Urothelium cell line (cell line): Measurements from ENCODE around the gene SEL1L2.
A peak's percentile ranks its signal among the peaks of the same experiment; 100 is the strongest.

ENCODE experiments used
- DNase-seq: peaks from one replicate; pipeline ENCODE4 v3.0.0; 2011; ENCODE audit warnings: low spot score, mixed read lengths
- FAIRE-seq: peaks from 2 replicates; lab custom pipeline; 2011; peaks lifted over from hg19 to GRCh38; lab: Jason Lieb, UNC

Gene SEL1L2

DNA sequence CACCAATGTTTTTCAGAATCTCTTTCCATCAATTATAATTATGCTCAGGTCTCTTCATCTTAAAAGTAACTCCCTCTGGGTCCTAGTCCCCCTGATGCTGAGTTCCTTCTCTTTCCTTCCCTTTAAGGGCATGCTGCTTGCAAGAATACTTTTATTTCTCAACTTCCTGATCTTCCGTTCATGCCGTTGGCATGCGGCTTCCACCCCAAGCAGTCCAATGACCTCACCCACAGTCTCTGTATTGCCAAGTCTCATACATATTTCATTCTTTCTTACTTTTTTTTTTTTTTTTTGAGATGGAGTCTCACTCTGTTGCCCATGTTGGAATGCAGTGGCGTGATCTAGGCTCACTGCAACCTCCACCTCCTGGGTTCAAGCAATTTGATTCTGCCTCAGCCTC, 122.1 kb downstream of the SEL1L2 start:
- DNase-seq, result peak; percentile 51

DNA sequence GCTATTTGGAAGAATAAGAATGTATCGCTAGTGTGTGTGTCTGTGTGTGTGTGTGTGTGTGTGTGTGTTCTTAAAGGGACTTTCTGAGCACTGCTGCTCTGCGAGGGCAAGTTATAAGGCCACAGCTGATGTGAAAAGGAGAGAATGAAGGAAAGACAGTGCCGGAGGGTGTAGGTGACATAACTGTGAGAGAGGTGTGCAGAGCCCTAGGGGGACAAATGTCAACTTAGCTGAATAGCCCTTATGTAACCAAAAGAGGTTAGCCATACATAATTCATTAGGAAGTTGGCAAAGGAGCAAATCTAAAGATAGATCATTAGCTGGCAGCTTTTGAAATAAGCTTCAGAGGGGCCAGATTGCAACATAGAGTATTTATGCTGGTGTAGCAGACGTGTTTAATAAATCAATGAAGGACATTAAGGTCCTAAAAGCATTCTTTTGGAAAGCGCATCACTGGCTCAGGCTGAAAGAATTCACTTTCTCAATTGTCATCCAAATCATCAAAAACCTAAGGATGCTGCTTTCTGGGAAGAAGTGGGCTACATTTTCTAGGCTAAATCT, 124.5 kb downstream of the SEL1L2 start:
- DNase-seq, result no peak

More for the DNA sequence above, 122.1 kb downstream of the SEL1L2 start:
- no peak for FAIRE-seq

DNA sequence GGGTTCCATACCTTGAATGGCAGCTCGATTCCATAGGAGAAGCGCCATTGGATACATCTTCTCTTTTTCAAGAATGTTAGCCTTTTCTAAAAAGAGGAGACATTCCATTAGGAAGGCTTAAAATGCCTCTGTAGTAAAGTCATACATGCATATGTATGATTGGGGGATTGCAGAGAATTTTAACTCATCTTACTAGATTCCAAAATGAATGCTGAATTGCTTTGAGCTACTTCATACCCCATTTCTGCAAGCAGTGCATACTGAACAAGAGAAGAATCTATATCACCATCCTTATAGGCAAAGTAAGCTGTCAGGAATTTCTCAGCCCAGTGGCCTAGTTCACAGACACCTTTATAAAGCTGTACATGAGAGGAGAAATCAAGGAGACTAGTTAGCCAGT, 125.3 kb downstream of the SEL1L2 start:
- DNase-seq (no peak), FAIRE-seq (no peak)

More for the DNA sequence above, 124.5 kb downstream of the SEL1L2 start:
- no peak for FAIRE-seq

DNA sequence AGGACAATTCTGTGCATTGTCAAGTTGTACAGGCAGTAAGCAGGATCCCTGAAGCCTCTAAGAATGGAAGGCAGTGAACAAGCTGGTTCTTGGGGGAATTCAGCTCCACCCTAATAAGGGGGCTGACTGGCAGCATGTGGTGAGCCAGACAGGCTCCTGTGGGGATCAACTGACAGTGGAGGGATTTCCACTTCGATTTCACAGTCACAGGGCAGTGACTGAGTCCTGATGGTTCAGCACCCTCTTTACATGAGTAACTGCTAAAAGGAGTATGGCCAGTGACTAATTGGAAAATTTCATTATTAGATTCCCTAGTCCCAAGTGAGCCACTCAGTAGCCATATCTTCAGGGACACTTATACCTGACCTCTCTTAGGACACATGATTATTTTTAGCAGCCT, 127.2 kb downstream of the SEL1L2 start:
- FAIRE-seq (no peak), DNase-seq (no peak)

DNA sequence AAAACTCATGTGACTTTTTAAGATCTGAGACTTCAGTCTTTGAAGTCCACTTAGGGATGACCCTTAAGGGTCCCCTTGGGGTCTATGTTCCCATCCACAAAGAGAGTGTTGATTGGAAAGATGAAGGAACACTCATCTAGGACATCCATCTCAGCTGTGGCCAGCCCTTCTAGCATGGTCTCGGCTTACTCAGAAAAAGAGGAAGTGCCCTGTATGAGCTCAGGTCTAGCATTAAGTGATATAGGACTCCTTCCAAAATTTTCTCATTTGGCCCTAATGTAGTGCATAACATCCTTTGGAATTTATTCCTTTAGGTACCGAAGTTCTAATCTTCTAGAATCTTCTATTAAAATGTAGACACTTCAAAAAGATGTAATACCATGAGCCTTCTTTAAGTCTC, 128.2 kb downstream of the SEL1L2 start:
- DNase-seq, result no peak
- no peak for FAIRE-seq

DNA sequence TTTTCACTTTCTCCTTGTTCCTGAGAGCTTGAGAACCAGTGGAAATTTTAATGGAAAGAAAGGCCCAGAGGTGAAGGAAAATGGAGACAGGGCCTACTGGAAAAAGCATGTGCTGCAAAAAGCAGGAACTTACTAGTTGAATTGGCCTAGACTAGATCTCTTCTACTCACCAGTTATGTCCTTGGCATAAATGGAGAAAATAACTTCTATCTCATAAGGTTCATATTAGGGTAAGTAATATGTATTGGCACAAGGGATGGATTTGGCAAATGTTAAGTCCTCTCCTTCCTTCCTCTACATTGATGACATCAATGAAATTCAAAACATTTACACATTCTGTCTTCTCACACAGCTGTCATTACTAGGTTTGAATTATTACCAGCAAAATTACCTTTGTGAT, 131.5 kb downstream of the SEL1L2 start:
- FAIRE-seq (no peak), DNase-seq (no peak)

DNA sequence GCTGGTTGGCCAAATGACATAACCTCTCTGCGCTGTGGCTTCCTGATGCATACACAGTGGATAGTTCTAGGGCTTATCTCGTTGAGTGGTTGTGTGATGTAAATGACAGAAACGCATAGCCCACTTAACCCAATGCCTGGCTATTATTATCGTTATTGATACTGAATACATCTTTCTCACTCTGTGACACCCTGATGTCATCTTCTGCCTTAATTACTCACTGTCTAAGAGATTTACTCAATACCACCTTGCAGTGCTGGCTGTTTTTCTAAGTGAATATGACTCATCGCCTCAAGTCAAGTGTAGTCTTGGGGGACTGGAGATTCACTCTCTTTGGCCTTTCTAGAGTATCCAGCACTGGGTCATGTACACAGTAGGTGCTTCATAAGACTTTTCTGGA, 132.0 kb downstream of the SEL1L2 start:
- FAIRE-seq (no peak), DNase-seq (no peak)

DNA sequence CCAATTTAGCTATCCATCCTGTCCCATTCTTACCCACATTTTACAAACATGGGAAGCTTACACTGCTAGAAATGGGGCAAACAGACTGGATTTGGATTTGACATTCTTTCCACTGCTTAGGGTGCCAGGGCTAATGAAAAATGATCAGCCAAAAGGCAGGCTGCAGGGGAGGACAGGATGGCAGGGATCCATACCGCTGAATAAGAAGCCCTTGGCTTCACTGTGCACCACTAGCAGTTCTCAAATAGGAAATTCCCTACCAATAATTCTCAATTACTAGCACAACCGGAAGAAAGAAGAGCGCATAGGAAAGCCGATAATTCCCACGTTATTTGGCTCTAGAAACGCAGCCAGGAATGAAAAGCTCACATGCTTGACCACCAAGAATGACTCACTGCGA, 132.5 kb downstream of the SEL1L2 start:
- DNase-seq (no peak), FAIRE-seq (no peak)

DNA sequence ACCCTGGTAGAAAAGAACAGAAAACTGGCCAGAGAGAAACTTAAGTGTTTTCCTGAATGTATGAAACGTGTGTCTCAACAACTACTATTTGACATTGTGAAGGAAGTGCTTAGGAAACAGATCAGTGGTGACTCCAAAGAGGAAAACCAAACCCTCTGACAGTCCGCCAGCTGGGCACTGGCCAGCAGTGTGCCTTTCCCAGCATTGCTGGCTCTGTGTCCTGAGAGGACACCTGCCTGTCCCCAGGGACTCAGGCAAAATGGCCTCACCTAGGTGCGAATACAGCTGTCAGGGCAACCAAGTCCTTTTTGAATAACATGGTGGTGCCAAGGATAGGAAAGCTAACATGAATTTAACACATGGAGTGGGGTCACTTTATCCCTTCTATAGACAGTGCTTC, 133.1 kb downstream of the SEL1L2 start:
- FAIRE-seq (no peak), DNase-seq (no peak)

DNA sequence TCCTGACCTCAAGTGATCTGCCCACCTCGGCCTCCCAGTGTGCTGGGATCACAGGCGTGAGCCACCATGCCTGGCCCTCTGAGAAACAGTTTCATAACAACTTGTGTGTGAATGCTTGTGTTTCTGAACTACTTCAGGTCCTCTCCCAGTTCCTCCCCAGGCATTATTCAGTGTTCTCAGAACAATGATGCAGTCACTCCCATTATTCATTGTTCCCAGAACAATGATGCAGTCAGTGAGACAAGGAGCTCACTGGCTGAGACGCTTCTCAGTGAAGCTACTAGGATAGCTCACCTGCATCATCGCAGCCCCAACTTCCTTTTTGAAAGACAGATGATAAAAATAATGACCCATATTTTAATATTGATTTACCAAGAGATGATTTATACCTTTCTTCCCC, 134.1 kb downstream of the SEL1L2 start:
- DNase-seq, result no peak
- no peak for FAIRE-seq

DNA sequence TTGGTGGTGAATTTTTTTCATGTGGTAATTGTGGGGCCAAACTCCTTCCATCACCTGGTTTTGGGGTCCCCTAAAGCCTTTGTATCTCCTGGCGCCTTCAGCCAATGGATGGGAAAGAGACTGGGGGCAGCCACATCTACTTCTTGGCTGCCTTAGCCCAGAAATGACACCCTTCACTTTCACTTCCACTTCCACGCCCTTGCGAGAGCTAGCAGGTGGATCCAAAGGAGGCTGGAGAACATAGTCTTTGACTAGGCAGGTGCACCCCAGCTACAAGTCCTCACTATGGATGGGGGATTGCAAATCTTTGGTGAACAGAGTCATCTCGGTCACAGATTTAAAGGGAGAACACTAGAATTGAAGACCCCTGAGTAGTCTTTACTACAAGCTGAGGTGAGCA, 134.8 kb downstream of the SEL1L2 start:
- FAIRE-seq (no peak), DNase-seq (no peak)

DNA sequence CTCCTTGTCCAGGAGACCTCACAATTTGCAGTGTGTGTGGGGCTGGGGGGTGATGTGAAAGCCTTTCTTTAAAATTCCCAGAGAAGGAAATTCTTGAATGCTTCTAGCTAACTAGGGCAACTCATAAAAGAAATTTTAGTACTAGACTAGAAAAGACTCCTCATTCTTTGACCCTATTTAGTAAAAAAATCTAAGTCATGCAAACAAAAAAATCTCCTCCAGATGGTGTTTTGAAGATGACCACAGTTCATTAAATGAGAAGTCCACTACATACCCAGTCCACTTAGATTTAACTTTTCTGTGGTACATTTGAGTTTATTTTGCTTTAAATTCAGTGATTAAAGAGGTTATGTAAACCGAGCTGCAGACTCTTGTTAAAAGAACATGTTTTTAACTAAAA, 138.1 kb downstream of the SEL1L2 start:
- DNase-seq, result no peak
- no peak for FAIRE-seq

DNA sequence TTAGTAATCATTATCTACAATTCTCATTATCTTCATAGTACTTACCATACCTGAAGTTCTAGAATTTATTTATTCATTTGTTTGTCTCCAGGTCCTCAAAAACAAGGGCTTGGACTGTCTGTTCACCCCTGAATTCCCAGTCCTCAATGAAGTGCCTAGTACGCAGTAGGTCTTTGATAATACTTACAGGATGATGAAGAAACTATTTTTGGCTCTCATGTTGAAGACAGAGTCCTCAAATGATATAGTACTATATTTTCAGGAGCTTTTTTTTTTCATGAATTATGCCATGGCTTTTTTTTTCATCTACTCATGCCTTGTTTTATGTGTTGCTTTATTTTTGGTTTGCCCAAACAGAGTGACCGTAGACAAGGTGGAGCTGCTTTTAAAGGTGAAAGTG, 139.1 kb downstream of the SEL1L2 start:
- FAIRE-seq (no peak), DNase-seq (no peak)

DNA sequence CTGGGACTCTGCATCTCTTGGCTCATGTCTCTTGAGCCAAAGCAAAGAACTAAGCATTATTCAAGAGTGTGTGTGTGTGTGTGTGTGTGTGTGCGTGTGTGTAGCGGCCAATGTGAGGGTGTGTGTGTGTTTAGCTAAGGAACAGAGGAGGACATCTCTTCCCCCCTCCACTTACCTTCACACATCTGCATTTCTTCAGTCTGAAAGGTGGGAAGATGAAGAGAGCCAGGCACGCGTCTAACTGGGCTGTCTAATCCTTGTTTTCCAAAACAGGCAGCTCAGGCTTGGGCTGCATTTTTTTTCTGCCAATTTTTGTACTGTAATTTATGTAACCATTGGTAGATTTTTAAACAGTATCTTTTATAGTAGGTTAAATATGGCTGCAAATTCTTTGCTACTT, 146.1 kb downstream of the SEL1L2 start:
- FAIRE-seq (no peak), DNase-seq (no peak)

DNA sequence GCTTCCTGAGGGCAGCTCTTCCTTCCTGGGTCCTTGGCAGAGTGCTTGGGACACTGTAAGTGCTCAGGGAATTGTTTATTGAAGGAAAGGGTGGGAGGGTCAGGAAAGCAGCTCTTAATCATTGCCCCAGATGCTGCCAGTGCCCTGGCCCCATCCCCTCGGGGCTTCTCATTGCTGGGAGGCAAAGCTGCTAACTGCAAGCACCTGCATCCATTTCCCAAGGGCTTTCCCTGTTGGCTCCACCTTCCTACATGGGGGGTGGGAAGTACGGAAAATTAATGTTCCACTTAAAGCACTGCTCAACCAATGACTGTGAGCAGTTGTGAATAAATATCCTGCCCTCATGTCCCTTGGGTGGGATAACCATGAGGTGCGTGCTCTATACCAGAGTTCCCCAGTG, 149.2 kb downstream of the SEL1L2 start:
- DNase-seq (no peak), FAIRE-seq (no peak)

DNA sequence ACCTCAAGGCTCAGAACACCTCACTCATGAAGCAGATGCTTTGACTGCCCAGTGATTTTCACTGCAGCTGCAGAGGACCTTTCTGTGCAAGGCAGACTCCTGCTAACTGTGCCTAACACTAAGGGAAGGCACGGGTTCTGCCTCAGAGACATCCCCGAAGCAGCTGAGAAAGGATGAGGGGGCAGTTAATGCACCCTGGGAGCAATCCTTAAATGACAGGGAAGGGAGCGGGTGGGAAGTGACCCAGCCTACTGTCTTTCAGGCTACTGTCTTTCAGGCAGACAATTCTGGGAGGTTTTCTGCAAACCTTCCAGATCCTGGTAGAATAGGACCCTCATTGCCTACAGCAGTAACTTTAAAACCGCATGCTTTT, 150.3 kb downstream of the SEL1L2 start:
- no peak for DNase-seq
- FAIRE-seq, result no peak

DNA sequence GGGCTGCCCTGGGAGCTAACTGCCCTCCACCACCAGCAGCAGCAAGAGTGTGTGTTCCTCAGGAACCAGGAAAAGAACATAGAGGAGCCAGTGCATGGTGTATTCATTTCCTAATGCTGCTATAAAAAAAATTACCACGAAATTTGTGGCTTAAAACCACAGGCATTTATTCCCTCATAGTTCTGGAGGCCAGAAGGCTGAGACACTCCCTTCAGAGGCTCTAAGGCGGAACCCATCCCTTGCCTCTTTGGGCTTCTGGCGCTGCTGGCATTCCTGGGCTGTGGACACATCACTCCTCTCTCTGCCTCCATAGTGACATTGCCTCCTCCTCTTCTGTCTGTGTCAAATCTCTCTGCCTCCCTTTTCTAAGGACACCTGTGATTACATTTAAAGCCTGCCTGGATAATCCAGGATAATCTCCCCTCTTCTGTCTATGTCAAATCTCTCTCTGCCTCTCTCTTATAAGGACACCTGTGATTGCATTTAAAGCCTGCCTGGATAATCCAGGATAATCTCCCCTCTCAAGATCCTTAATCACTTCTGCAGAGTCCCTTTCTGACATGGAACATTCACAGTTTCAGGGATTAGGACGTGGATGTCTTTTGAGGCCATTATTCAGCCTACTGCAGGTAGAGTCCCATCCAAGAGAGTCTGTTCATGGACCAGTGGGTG, 150.9 kb downstream of the SEL1L2 start:
- FAIRE-seq, result no peak
- DNase-seq, result peak; percentile 77

DNA sequence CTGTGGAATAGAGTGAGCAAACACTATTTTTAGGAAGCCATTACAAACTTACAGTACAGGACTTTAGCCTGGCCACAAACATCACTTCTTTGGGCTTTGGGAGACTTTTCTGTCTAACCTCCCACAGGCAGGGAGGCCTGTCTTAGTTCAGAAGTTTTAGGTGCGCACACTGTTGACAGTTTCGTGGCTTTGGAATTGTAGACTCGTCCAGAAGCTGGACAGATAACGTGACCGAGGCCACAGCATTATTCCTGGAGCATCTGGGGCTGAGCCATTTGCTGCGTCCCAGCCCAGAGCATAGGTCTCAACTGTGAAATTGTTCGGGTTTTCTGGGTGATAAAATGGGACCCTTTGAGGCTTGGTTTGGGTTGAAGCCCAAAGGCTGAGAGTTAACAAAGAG, 151.8 kb downstream of the SEL1L2 start:
- DNase-seq, result no peak
- FAIRE-seq, result no peak

DNA sequence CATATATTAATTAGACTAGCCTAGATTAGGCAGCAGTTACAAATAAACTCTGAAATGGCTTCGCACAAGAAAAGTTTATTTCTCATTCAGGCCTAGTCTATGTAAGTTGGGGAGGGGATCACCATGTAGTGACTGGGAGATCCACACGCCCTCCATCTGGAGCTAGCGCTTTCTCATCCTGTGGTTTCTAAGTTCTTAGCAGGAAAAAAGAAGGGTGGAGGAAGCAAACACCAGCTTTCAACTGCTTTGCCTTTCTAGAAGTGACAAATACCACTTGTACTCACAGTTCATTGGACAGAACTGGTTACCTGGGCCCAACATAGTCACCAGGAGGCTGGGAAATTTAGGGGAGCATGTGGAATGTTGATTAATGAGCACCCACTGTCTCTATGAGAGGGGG, 158.9 kb downstream of the SEL1L2 start:
- no peak for FAIRE-seq

DNA sequence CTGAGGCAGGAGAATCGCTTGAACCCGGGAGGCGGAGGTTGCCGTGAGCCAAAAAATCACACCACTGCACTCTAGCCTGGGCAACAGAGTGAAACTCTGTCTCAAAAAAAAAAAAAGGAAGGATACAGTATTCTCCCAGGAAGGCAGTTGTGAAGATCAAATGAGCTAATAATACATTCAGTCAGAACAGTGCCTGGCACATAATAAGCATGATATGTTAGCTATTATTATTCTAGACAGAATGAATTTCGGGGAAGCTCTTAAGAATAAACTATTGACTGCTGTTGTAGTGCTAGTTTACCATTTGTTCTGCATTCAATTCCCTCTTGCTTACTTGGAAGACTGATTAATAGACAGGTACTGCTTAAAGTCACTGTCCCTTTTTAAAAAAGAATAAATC, 164.9 kb downstream of the SEL1L2 start:
- no peak for FAIRE-seq
- no peak for DNase-seq

More for the DNA sequence above, 158.9 kb downstream of the SEL1L2 start:
- no peak for DNase-seq

DNA sequence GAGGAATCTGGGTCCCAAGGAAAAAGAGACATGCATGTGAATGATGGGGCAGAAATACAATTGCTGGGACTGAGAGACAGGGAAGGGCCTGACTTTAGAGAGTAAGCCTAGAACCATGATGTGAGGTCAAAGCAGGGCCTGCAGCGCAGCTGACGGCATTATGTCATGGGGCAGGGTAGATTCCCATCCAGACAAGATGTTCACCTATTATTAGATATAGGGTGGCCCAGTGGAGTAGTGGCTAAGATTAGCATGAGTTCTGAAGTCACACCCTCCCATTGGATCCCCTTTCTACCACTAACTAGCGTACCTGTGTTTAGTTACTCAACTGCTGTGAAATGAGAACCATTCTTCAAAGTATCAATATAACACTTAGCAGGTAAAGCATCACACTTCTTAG, 166.0 kb downstream of the SEL1L2 start:
- FAIRE-seq, result no peak
- DNase-seq, result no peak

DNA sequence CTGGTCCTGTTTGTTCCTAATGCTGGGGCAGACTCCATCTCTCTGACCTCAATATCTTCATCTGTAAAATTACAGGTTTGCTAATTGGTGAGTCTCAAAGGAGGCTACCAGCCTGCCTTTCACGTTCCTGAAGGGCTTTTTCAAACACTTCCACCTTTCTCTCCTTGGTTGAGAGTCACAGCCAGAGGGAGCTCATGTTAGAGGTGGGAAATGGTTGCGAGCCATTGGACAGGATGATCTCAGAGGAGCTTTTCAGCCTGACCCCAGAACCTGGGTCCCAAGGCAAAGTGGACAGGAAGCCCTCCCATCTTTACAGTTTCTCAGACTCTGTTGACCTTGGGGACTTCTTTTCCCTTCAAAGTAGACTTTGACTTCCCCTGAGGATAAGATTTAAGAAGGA, 168.0 kb downstream of the SEL1L2 start:
- DNase-seq (no peak), FAIRE-seq (no peak)

DNA sequence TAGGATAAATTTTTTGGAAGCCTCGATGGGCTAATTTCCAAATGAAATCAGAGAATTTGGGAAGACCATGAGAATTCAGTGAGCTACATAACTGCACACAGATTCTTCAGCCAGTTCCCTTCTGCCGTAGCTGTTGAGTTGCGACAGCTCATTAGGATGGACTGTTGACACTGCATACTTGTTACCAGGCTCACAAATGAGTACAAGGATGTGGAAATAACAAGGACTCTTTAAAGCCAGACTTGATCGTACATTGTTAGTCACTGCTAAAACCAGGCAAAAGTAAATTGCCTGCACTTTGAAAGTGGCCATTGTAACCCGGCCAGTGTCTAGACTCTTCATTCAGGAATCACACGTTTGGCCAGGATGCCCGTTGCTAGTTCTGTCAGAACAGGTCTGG, 168.5 kb downstream of the SEL1L2 start:
- no peak for DNase-seq
- no peak for FAIRE-seq
